Stimulated activated CD8-positive, alpha-beta memory T cell treated with anti-CD3 and anti-CD28 coated beads, Interleukin-12 subunit alpha, Interleukin-12 subunit beta, amount 100 ng/mL, for 24 hours (primary cell): ENCODE data around the gene FLT3LG.

Experiments used
- DNase-seq: peaks from one replicate; pipeline ENCODE4 v3.0.0-alpha.2; 2020; ENCODE audit errors: extremely low read depth

FLT3LG gene

GRCh38 chr19:49473868-49474541, at the start of gene FLT3LG:
TSS of gene FLT3LG (plus strand) at chr19:49474215. CDS start at chr19:49474640, 425 bp downstream.
- DNase-seq: peak; percentile 69

GRCh38 chr19:49425178-49425577, 48.8 kb upstream of the FLT3LG start, which contains the start of gene GFY:
TSS of gene GFY (plus strand) at chr19:49425388. CDS start at chr19:49426431, 1,043 bp downstream.
- no peak for DNase-seq

GRCh38 chr19:49425922-49426592, 48.0 kb upstream of the FLT3LG start:
- no peak for DNase-seq

- DNase-seq: no peak
Measured at GRCh38 chr19:49427339-49427738, 46.7 kb upstream of the FLT3LG start.

GRCh38 chr19:49427855-49428546, 46.0 kb upstream of the FLT3LG start:
- DNase-seq: no peak

- no peak for DNase-seq
Measured at GRCh38 chr19:49428547-49429451, 45.2 kb upstream of the FLT3LG start.

- no peak for DNase-seq
Measured at GRCh38 chr19:49430172-49430677, 43.8 kb upstream of the FLT3LG start.

- no peak for DNase-seq
Measured at GRCh38 chr19:49430678-49431329, 43.2 kb upstream of the FLT3LG start.

- DNase-seq: no peak
Measured at GRCh38 chr19:49431330-49431749, 42.7 kb upstream of the FLT3LG start.

GRCh38 chr19:49432141-49433073, 41.6 kb upstream of the FLT3LG start:
- DNase-seq: no peak

GRCh38 chr19:49433240-49433901, 40.6 kb upstream of the FLT3LG start:
- no peak for DNase-seq

GRCh38 chr19:49434907-49435583, 39.0 kb upstream of the FLT3LG start:
- DNase-seq: no peak

- no peak for DNase-seq
Measured at GRCh38 chr19:49435670-49436069, 38.3 kb upstream of the FLT3LG start.

- no peak for DNase-seq
Measured at GRCh38 chr19:49436381-49437017, 37.5 kb upstream of the FLT3LG start.

GRCh38 chr19:49437231-49437630, 36.8 kb upstream of the FLT3LG start:
- DNase-seq: no peak

GRCh38 chr19:49438261-49438660, 35.8 kb upstream of the FLT3LG start:
- no peak for DNase-seq

- no peak for DNase-seq
Measured at GRCh38 chr19:49439836-49440235, 34.2 kb upstream of the FLT3LG start.
